BJ (cell line): Measurements from ENCODE around the gene CRHBP. TPM values are rescaled to one million over a fixed set of nuclear protein-coding genes. Genes with fewer than 3 reads are reported as not detected.

Experiments used
- CTCF ChIA-PET: fragments of 350-600 bp; formaldehyde crosslinking; extraction: SDS; loops from one replicate; lab custom pipeline; 2021; ENCODE audit warnings: antibody characterized with exemption, inconsistent platforms; lab: Yijun Ruan, JAX
- POLR2A ChIA-PET: fragments of 300-600 bp; sonication (Branson Sonifier 250); formaldehyde crosslinking; extraction: SDS; loops from one replicate; lab custom pipeline; 2021; ENCODE audit warnings: antibody characterized with exemption; lab: Charles Lee
- DNase-seq: peaks from one replicate; pipeline ENCODE4 v3.0.0-alpha.2; 2011; ENCODE audit warnings: low read depth
- H3K27me3 ChIP-seq: 2 replicates; pipeline ENCODE4 v1.6.0; 2011; ENCODE audit warnings: low read length; ENCODE audit not compliant: control insufficient read depth, insufficient read depth
- H3K36me3 ChIP-seq: 2 replicates; pipeline ENCODE4 v1.5.1; 2011; ENCODE audit warnings: low read length; ENCODE audit not compliant: control insufficient read depth, insufficient read depth
- H3K4me3 ChIP-seq: 2 replicates; pipeline ENCODE4 v1.5.1; 2011; ENCODE audit warnings: low read depth, mild to moderate bottlenecking, control low read depth, low read length
- CTCF ChIP-seq: IDR thresholded peaks from 2 replicates; pipeline ENCODE4 v1.5.1; 2011; ENCODE audit warnings: low read depth, mild to moderate bottlenecking, control low read depth, inconsistent platforms, low read length, moderate library complexity; ENCODE audit not compliant: insufficient read depth
- polyA plus RNA-seq: library from polyadenylated mRNA; depleted of rRNA; stranded (reverse); fragments of >200 nt; gene quantifications from 2 replicates; pipeline ENCODE4 v1.2.3, GENCODE V29; 2011

Gene CRHBP
- polyA plus RNA-seq, 1 experiment: not detected

- no peak for TF ChIP-seq CTCF
- H3K36me3 ChIP-seq: no peaks in the 10 kb centered on the region
- ChIA-PET POLR2A (no interaction called here), CTCF (no interaction called here)
- DNase-seq: no peak
- H3K4me3 ChIP-seq: no peak overlapping the region
- peaks cover 9% of the 10 kb centered on the region; the same call in 1 of the 2 replicates for H3K27me3 ChIP-seq
Observed at GRCh38 chr5:76960004-76960625, 7.3 kb downstream of the CRHBP start.

GRCh38 chr5:76964060-76964459 is 11.2 kb downstream of the CRHBP start:
- Histone ChIP-seq H3K4me3 (no peak overlapping the region), H3K27me3 (peaks cover 12% of the 10 kb centered on the region), H3K36me3 (no peaks in the 10 kb centered on the region)
- no peak for DNase-seq
- no peak for TF ChIP-seq CTCF
- POLR2A ChIA-PET: no interaction called here
- CTCF ChIA-PET: no interaction called here

GRCh38 chr5:76971511-76971910 is 18.7 kb downstream of the CRHBP start:
- Histone ChIP-seq H3K36me3 (no peaks in the 10 kb centered on the region), H3K27me3 (peaks cover under 1% of the 10 kb centered on the region), H3K4me3 (no peak overlapping the region)
- TF ChIP-seq CTCF: no peak
- ChIA-PET POLR2A (no interaction called here), CTCF (interaction anchor here (0.6 kb wide), 1 partner anchor 18 kb away, joined by 4 read pairs; no protein-coding TSS in a partner anchor)
- DNase-seq: no peak

DNA sequence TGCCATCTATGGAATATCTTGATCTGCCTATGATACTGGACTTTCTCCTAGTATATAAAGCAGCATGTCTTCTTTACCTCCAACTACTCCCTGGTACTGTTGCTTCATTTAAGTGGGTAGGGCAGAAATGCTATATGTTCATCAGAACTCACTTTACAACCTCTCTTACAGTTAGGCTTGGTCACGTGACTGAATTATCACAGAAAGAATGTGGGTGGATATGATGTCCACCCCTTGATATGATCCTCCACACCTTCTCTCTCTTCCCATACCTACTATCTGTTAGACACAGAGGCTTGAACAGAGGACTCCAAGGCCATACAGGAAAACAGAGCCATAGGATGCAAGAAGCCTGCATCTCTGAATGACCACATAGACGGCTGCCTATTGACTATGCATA is 19.8 kb downstream of the CRHBP start:
- ChIA-PET CTCF (no interaction called here), POLR2A (no interaction called here)
- Histone ChIP-seq H3K27me3 (no peaks in the 10 kb centered on the region; the same call in none of the 2 replicates), H3K4me3 (no peak overlapping the region), H3K36me3 (no peaks in the 10 kb centered on the region)
- no peak for TF ChIP-seq CTCF
- no peak for DNase-seq

DNA sequence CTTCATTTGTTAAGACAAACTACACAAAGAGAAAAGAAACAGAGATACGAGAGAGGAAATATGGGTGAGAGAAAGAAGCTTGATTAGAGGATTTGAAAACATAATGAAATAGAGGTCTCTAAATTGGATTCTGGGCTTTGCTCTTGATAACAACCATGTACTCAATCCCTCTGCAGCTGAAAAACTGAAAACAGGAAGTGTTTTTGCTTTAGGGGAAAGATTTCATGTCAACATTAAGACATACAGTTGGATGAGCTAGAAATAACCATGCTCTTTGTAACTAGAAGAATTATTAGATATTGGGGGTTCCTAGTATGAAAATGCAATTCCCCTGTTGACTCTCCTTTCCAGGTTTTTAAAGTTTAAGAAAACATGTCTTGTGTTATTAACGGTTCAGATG is 21.9 kb downstream of the CRHBP start:
- DNase-seq: no peak
- POLR2A ChIA-PET: no interaction called here
- Histone ChIP-seq H3K27me3 (no peaks in the 10 kb centered on the region; the same call in none of the 2 replicates), H3K4me3 (no peak overlapping the region), H3K36me3 (no peaks in the 10 kb centered on the region)
- TF ChIP-seq CTCF: no peak
- CTCF ChIA-PET: no interaction called here
